ENCODE measurements around the gene SLAMF7. TPM values are rescaled to one million over a fixed set of nuclear protein-coding genes. Genes with fewer than 3 reads are reported as not detected.

The SLAMF7 gene
- total and polyA plus RNA-seq, 2 donors (not counting 3 experiments of a cell fraction or from before 2014, with no cell fraction given) = not detected

DNA sequence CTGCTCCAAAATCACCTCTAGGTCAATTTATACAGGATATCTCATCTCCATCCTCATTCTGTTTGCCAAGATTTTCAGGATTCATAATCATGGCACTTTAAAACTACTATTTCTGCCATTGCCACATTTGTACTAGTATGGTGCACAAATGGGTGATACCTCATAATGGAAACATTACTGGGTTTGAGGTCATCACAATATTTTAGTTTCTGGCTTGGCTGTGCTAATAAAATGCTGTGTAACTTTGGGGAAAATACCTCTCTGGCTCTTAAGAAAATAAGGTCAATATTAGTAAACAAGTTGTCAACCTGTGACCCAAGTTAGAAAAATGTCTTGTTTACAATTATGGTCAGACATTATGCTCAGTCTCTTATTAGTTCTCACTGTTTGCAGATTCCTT lies 4.7 kb upstream of the SLAMF7 start:
- no TSS peak for BruUV-seq (replicated peaks)
- intact Hi-C loops (cut with micrococcal nuclease) (no loop called here), dilution Hi-C loops (cut with MboI; ENCODE audit: extremely low pct_ligation_motif_present, low sequenced_read_pairs) (no loop called here)

More for the DNA sequence above, 4.7 kb upstream of the SLAMF7 start:
- Histone ChIP-seq H4K20me1 (replicated peaks; ENCODE audit: control insufficient read depth, extremely low read depth, insufficient read depth, low read length) (no peaks in the 10 kb centered on the region), H3K4me3 (replicated peaks in 1 of 3; ENCODE audit: insufficient read depth in 1 of 3, low read depth in 1 of 3, low read length in 3 of 3) (no peak overlapping the region), H3K27me3 (ENCODE audit: control insufficient read depth in 2 of 2, insufficient read depth in 2 of 2, low read length in 2 of 2) (peaks cover 0 to 2% of the 10 kb centered on the region in 2 experiments), H2AFZ (ENCODE audit: low read depth, low read length) (no peak overlapping the region), H3K9me1 (replicated peaks; ENCODE audit: control insufficient read depth, extremely low read depth, insufficient read depth, low read length) (no peaks in the 10 kb centered on the region), H3K9me3 (replicated peaks; ENCODE audit: control insufficient read depth, insufficient read depth, low read length) (no peaks in the 10 kb centered on the region), H3K79me2 (ENCODE audit: control insufficient read depth, insufficient read depth, low read length) (no peaks in the 10 kb centered on the region), H3K36me3 (ENCODE audit: control insufficient read depth in 2 of 2, extremely low read depth in 1 of 2, insufficient read depth in 2 of 2, low read length in 2 of 2) (no peaks in the 10 kb centered on the region), H3K4me1 (ENCODE audit: control insufficient read depth, extremely low read depth, insufficient read depth, low read length) (no peaks in the 10 kb centered on the region), H3K4me2 (ENCODE audit: insufficient read depth, low read length) (no peak overlapping the region), H3K9ac (replicated peaks; ENCODE audit: extremely low read depth, insufficient read depth, low read length) (no peak overlapping the region), H3K27ac (ENCODE audit: insufficient read depth, low read depth, low read length) (no peak overlapping the region)
- POLR2A ChIA-PET = no interaction called here
- TF ChIP-seq, protein P1, sequence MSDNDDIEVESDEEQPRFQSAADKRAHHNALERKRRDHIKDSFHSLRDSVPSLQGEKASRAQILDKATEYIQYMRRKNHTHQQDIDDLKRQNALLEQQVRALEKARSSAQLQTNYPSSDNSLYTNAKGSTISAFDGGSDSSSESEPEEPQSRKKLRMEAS (IDR thresholded peaks at IDR 0.05; ENCODE audit: insufficient read depth, insufficient read length) = no peak
- TF ChIP-seq EZH2 (IDR thresholded peaks at IDR 0.05; ENCODE audit: borderline replicate concordance, low read depth, low read length, severe bottlenecking) (no peak), JUN (IDR thresholded peaks at IDR 0.05; ENCODE audit: borderline replicate concordance, insufficient read depth, insufficient read length, low read depth) (no peak), POLR2AphosphoS5 (IDR thresholded peaks at IDR 0.05; ENCODE audit: insufficient read depth, low read depth, low read length) (no peak), MYC (IDR thresholded peaks at IDR 0.05; ENCODE audit: low read depth, low read length) (no peak), POLR2A (IDR thresholded peaks at IDR 0.05; ENCODE audit: low read depth, low read length) (no peak), GATA2 (IDR thresholded peaks at IDR 0.05; ENCODE audit: insufficient read depth, insufficient read length, low read depth, low read length) (no peak), FOS (IDR thresholded peaks at IDR 0.05; ENCODE audit: borderline replicate concordance, insufficient read depth, low read length) (no peak)
- TF ChIP-seq, protein P2, sequence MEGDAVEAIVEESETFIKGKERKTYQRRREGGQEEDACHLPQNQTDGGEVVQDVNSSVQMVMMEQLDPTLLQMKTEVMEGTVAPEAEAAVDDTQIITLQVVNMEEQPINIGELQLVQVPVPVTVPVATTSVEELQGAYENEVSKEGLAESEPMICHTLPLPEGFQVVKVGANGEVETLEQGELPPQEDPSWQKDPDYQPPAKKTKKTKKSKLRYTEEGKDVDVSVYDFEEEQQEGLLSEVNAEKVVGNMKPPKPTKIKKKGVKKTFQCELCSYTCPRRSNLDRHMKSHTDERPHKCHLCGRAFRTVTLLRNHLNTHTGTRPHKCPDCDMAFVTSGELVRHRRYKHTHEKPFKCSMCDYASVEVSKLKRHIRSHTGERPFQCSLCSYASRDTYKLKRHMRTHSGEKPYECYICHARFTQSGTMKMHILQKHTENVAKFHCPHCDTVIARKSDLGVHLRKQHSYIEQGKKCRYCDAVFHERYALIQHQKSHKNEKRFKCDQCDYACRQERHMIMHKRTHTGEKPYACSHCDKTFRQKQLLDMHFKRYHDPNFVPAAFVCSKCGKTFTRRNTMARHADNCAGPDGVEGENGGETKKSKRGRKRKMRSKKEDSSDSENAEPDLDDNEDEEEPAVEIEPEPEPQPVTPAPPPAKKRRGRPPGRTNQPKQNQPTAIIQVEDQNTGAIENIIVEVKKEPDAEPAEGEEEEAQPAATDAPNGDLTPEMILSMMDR (IDR thresholded peaks at IDR 0.05; ENCODE audit: extremely low read depth in 1 of 2, insufficient read depth in 1 of 2, low read depth in 1 of 2, low read length in 2 of 2) = no peak
- no peak for FAIRE-seq
- CTCF ChIA-PET = no interaction called here
- DNase-seq (ENCODE audit: low read depth, low spot score) = no peak

Data from endothelial cell of umbilical vein (primary cell).